NCI-H510A (cell line): ENCODE data around the gene PIM2.
"Not testable (repeated sequence)": the region's sequence is repeated elsewhere in the genome, so short reads cannot be mapped to it uniquely, and the experiment has no call there.

Experiments
- DNase-seq: peaks from one replicate; lab custom pipeline; 2025; lab: John Stamatoyannopoulos, UW

PIM2 gene

DNA sequence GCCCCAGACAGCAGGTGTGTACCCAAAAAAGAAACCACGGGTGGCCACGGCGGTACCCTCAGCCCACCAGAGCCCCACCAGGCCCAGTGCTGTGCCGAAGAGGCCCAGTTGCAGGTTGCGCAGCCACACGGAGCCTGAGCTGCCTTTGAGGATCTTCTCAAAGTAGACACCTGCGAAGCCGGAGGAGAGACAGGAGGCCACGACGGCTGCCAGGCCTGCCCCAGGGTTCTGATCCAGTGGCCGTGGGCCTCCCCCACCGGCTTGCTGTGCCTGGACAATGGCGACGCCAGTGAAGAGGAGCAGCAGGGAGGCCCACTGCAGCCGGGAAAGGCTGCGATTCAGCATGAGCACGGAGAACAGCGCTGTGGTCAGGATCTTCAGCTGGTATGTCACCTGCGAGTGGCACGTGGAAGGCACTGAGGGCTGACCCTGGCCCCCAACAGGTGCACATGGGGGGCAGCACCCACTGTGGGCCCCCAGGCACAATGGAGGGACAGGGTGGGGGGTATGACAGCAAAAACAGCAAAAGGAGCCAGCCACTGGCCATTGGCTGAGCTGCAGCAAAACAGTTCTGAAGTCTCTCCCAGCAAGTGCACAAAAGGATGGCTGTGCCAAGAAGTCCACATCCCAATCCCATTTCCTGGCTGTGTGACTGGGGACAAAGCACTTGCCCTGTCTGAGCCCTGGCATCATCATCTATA, 13.6 kb downstream of the PIM2 start:
- no peak for DNase-seq

- no peak for DNase-seq
These were observed 14.2 kb downstream of the PIM2 start for GRCh38 chrX:48904626-48905025.

- DNase-seq: no peak
These were observed 14.6 kb downstream of the PIM2 start for GRCh38 chrX:48904180-48904579.

GRCh38 chrX:48903290-48903689, 15.5 kb downstream of the PIM2 start:
- DNase-seq: no peak

GRCh38 chrX:48902776-48903175, 16.0 kb downstream of the PIM2 start:
- no peak for DNase-seq

GRCh38 chrX:48902135-48902534, 16.7 kb downstream of the PIM2 start:
- DNase-seq: no peak

- DNase-seq: no peak
These were observed 17.8 kb downstream of the PIM2 start for GRCh38 chrX:48901069-48901468.

GRCh38 chrX:48899078-48899410, 19.8 kb downstream of the PIM2 start:
- DNase-seq: no peak

GRCh38 chrX:48897625-48898306, 21.1 kb downstream of the PIM2 start, which contains the start of the genes PQBP1 and TIMM17B:
PQBP1 (plus strand) TSS chrX:48897930; CDS start chrX:48898510, 580 bp downstream.
TIMM17B (minus strand) TSS chrX:48897768; CDS start chrX:48897749, 19 bp downstream.
- DNase-seq: peak; percentile 85

- DNase-seq: peak; percentile 82
These were observed 21.6 kb downstream of the PIM2 start for GRCh38 chrX:48897157-48897624.

- DNase-seq: peak; percentile 9
These were observed 22.2 kb downstream of the PIM2 start for GRCh38 chrX:48896611-48897011.

DNA sequence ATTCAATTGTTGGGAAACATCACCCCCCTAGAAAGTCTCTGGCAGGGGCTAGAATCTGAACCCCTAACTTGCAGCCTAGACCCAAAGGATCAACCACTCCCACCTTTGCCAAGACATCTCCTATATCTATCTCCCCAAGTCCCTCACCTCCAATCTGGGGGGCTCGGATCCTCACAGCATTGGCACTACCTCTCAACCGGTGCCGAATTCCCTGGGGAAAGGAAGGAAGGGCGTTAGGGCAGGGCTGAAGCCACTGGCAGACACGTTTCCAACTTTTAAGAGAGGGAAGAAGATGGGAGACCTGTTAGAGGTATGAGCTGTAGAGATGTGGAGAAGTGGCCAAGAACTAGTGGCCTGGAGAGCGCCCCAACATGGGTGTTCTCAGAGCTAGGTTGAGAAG, 23.9 kb downstream of the PIM2 start:
- no peak for DNase-seq

- no peak for DNase-seq
These were observed 25.1 kb downstream of the PIM2 start for GRCh38 chrX:48893556-48894348.

DNA sequence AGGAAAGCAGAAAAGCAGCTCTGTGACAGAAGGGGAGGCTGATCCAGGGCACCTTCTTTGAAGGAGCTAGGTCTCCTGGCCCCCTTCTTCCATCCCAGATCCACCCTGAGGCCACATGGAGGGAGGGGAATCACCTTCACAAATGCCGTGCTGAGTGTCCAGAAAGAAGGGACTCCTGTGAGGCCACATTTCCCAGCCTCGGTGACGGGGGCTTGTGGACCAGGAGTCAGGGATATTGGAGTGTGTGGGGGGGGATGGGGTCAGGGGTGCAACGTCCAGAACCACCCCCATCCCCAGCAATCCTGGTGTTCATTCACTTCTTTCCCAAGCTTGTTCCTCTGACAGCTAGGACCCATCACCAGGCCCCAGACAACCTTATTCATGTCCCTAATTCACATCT, 25.9 kb downstream of the PIM2 start:
- no peak for DNase-seq

DNA sequence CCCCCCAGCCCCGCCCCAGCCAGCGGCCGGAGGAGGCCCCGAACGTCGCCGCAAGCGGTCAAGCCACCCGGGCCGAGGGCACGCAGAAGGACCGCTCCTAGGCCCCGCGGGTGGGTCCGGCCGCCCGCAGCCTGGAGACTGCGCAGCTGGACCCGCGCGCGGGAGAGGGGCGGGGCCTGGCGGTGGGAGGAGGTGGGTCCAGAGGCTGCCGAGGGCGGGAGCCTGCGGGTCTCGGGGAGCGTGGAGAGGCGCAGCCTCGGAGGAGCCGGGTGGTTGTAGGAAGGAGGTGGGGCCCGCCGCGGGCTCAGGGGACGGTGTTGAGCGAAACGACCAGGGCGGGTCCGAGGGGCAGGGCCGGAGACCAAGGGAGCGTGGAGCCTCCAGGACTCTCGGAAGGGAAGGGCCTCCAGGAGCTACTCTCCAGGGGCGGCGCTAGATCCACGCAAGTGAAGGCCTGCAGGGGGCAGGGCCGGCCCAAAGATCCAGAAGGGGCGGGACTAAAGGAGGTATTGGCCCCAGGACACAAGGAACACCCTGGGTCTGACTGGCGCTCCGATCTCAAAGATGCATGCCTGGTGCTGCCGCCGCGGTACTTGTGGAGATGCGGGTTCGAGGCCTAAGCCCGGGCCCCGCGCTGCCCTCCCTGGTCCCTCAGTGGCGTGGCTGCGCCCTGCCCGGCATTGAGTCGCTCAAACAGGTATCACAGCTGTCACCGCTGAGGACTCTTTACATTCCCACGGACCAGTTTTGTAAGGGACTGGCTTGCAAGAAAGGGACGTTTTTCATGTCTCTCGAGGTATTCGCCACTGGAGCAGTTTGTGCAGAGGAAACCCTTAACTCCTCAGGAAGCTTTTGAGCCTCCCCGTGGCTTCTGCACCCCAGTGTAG, 27.2 kb downstream of the PIM2 start:
- peak; percentile 84 for DNase-seq

GRCh38 chrX:48890934-48891401, 27.9 kb downstream of the PIM2 start:
- DNase-seq: peak; percentile 28

- no peak for DNase-seq
These were observed 28.4 kb downstream of the PIM2 start for GRCh38 chrX:48890296-48890925.

GRCh38 chrX:48886586-48886985, 32.2 kb downstream of the PIM2 start:
- DNase-seq: not testable (repeated sequence)

GRCh38 chrX:48883729-48884128, 35.1 kb downstream of the PIM2 start:
- no peak for DNase-seq

DNA sequence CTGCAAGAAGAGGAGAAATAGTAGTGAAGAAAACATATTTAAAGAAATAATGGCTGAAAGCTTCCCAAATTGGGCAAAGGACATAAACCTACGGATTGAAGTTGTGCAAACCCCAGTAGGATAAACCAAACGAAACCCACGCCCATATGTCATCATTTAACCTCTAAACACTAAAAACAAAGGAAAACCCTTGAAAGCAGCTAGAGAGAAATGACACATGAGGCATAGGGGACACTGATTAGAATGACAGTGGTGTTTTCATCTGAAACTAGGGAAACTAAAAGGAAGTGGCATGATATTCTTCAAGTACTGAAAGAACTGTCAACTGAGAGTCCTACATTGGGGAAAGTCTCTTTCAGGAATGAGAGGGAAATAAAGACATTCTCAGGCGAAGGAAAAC, 41.9 kb downstream of the PIM2 start:
- DNase-seq: not testable (repeated sequence)

- DNase-seq: not testable (repeated sequence)
These were observed 46.8 kb downstream of the PIM2 start for GRCh38 chrX:48872017-48872416.
